Measurements from ENCODE around the gene MPLKIP.

- TF ChIP-seq EZH2 (IDR thresholded peaks at IDR 0.05; ENCODE audit: insufficient read depth, poor library complexity, severe bottlenecking) (no peak), EZH2phosphoT487 (IDR thresholded peaks at IDR 0.05; ENCODE audit: insufficient read depth, low read depth) (no peak)
Measured at GRCh38 chr7:40182452-40182851, 48.0 kb upstream of the MPLKIP start.
